AG04450 (cell line): Measurements from ENCODE around the gene MRI1. TPM values are rescaled to one million over a fixed set of nuclear protein-coding genes. Genes with fewer than 3 reads are reported as not detected.

Experiments used
- CTCF ChIA-PET: fragments of 300-600, 350-600 bp; formaldehyde crosslinking; extraction: SDS; loops from one replicate; lab custom pipeline; 2022; ENCODE audit warnings: antibody characterized with exemption, inconsistent platforms; lab: Charles Lee
- POLR2A ChIA-PET: fragments of 350-600 bp; formaldehyde crosslinking; extraction: SDS; loops from one replicate; lab custom pipeline; 2021; ENCODE audit warnings: antibody characterized with exemption, inconsistent platforms; lab: Yijun Ruan, JAX
- DNase-seq: peaks from one replicate; pipeline ENCODE4 v3.0.0-alpha.2; 2011; ENCODE audit warnings: low read depth, low spot score
- H3K27ac ChIP-seq: one replicate; pipeline ENCODE4 v1.5.1; 2012; ENCODE audit warnings: low read depth, low read length, control low read depth
- H3K27me3 ChIP-seq: one replicate; pipeline ENCODE4 v1.6.0; 2012; ENCODE audit warnings: low read length; ENCODE audit not compliant: control insufficient read depth, insufficient read depth
- H3K4me3 ChIP-seq: 2 replicates; pipeline ENCODE4 v1.5.1; 2011; ENCODE audit warnings: mild to moderate bottlenecking, low read depth, low read length, control low read depth
- H3K9me3 ChIP-seq: 2 replicates; pipeline ENCODE4 v1.5.1; 2012; ENCODE audit warnings: low read length; ENCODE audit not compliant: control insufficient read depth, insufficient read depth
- polyA plus RNA-seq: library from polyadenylated mRNA; depleted of rRNA; stranded (reverse); fragments of >200 nt; gene quantifications from 2 replicates; pipeline ENCODE4 v1.2.3, GENCODE V29; 2011
- TF ChIP-seq, protein P1 (sequence below): IDR thresholded peaks from 2 replicates; pipeline ENCODE4 v1.5.1; 2011; ENCODE audit warnings: low read depth, low read length, control low read depth, inconsistent platforms

The MRI1 gene
- polyA plus RNA-seq, 1 experiment = 20.2 TPM

DNA sequence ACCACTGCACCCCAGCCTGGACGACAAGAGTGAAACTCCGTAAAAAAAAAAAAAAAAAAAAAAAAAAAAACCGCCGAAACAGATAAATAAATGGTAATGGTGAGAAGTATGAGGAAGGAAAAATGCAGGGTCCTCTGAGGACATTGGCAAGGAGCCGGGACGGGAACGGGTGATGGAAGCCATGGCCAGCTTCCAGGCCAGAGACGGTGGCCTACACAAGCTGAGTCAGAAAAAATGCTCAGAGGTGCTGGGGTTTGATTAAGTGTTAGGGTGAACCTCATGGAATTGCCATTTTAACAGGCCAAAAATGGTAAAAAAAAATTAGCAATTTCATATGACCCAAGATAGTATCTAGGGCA is 30.1 kb downstream of the MRI1 start:
- H3K9me3 ChIP-seq = no peaks in the 10 kb centered on the region
- ChIA-PET POLR2A (interaction anchor here (0.6 to 3.9 kb wide), 13 partner anchors 20 to 848 kb away, joined by 4 to 19 read pairs (median 6); partner anchors contain the start of genes C19orf53, MRI1 and RAD23A), CTCF (interaction anchor here (1.0 kb wide), 1 partner anchor 69 kb away, joined by 4 read pairs; no protein-coding TSS in a partner anchor)
- peak overlapping the region; percentile 99 for H3K27ac ChIP-seq
- TF ChIP-seq, protein P1, sequence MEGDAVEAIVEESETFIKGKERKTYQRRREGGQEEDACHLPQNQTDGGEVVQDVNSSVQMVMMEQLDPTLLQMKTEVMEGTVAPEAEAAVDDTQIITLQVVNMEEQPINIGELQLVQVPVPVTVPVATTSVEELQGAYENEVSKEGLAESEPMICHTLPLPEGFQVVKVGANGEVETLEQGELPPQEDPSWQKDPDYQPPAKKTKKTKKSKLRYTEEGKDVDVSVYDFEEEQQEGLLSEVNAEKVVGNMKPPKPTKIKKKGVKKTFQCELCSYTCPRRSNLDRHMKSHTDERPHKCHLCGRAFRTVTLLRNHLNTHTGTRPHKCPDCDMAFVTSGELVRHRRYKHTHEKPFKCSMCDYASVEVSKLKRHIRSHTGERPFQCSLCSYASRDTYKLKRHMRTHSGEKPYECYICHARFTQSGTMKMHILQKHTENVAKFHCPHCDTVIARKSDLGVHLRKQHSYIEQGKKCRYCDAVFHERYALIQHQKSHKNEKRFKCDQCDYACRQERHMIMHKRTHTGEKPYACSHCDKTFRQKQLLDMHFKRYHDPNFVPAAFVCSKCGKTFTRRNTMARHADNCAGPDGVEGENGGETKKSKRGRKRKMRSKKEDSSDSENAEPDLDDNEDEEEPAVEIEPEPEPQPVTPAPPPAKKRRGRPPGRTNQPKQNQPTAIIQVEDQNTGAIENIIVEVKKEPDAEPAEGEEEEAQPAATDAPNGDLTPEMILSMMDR = no peak
- H3K27me3 ChIP-seq = no peaks in the 10 kb centered on the region
- peak overlapping the region; percentile 87 for H3K4me3 ChIP-seq
- DNase-seq = peak; percentile 87

DNA sequence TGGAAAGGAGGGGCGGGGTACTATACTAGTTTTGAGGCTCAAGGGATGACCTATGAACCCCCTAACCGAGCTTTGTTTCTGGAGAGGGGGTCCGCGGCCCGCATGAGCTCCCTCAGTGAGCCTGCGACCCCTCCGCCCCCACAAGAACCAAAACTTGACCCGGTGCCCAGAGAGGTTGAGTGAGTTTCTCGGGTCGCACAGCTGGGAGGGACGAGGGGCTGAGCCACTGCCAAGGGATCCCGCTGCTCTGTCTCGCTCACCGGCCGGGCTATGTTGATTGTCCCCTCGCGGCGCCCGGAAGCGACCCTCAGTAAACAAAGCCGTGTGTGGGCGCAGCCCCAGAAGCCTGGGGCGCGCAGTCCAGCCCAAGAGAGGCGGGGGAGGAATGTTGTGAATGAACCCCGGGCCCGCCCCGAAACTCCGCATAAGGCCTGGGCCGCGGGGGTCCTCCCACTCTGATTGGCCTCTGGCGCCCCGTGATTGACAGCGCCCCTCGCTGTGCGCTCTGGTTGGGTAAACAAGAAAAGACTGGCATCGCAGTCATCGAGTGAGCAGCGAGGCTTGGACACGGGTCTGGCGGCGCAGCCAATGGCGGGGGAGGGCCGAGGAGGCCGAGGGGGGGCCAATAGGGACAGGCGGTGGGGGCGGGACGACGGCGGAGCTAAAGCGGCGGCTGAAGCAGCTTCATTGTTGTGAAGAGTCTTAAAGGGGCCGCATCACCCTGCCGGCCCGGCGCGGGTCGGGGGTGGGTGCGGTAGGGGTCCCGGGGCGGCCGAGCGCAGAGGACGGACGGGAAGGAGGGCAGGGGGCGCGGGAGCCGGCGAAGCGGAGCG is 30.7 kb downstream of the MRI1 start, which contains the start of gene ZSWIM4:
ZSWIM4 (plus strand) TSS at position 687 of the 833 bp plus-strand sequence. CDS start 206 bp downstream, outside the sequence.
- Histone ChIP-seq H3K27ac (peak within 1 kb of the TSS; percentile 99), H3K27me3 (no peaks in the 10 kb centered on the region), H3K9me3 (no peaks in the 10 kb centered on the region; the same call in 1 of the 2 replicates), H3K4me3 (peak within 1 kb of the TSS; percentile 87)
- POLR2A ChIA-PET = interaction anchor here (0.6 to 3.9 kb wide), 19 partner anchors 11 to 849 kb away, joined by 3 to 19 read pairs (median 5); partner anchors contain the start of genes C19orf53, MRI1 and RAD23A
- CTCF ChIA-PET = interaction anchor here (1.0 kb wide), 1 partner anchor 69 kb away, joined by 4 read pairs; no protein-coding TSS in a partner anchor
- TF ChIP-seq, protein P1 = no peak
- peak; percentile 98 for DNase-seq

DNA sequence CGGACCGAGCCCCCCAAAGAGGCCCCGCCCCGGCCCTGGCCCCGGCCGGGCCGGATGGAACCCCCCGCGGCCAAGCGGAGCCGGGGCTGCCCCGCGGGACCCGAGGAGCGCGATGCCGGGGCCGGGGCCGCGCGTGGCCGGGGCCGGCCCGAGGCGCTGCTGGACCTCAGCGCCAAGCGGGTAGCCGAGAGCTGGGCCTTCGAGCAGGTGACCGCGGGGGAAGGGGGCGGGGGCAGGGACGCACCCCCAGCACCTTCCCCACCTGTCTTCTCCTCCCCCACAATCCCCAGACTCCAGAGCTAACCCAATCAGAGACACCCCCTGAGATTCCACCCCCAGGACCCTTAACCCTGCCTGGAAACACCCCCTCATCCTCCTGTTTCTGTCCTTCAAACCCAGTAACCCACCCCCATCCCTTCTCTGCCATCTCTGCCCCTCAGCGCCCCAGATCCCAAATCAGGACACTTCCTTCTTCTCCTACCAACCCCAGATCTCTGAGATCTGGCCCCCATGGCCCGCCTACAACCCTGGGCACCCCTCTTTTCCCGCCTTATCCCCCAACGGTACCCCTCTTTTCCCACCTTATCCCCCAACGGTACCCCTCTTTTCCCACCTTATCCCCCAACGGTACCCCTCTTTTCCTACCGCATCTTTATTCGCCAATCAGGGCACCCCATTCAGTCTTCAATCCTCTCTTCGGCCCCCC is 31.4 kb downstream of the MRI1 start:
- ChIA-PET POLR2A (interaction anchor here (0.6 to 3.9 kb wide), 11 partner anchors 8 to 64 kb away, joined by 3 to 19 read pairs (median 5); partner anchors contain the start of gene C19orf53), CTCF (interaction anchor here (1.3 to 2.7 kb wide), 2 partner anchors 43 to 67 kb away, joined by 3 to 23 read pairs; no protein-coding TSS in a partner anchor)
- TF ChIP-seq, protein P1 = no peak
- Histone ChIP-seq H3K9me3 (no peaks in the 10 kb centered on the region; the same call in 1 of the 2 replicates), H3K27ac (peak overlapping the region; percentile 97), H3K27me3 (no peaks in the 10 kb centered on the region), H3K4me3 (peak overlapping the region; percentile 80)
- DNase-seq = no peak

DNA sequence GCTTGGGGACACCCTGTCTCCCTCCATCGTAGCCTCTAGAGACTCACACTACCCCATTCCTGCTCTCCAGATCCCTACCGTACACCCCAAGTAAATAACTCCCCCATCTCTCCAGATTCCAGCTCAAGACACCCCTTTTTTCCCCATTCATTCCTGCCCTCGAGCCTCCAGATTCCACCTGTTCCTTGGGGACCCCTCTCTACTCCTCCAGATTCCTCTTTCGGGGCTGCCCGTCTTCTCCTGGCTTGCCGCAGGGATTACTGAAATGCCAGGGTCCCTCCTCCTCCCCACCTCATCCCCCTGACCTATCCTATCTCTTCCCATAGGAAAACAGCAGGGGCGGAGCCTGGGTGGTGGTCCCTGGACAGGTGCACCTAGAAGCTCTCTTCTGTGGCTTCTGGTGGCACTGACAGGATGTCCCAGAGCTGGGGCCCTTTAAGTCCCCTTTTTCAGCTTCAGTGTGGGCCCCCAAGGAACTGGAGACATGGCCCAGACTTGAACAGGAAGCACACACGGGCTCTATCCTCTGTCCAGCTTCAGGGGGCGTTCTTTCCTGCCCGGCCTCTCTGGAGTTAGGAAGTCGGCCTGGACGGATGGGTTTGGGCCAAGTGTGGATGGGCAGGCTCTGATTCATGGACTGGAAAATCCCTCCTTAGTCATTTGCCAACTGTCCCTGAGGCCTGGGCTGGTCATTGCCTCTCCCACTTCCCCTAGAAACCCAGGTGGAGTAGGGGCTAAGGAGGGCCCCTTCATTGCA is 32.2 kb downstream of the MRI1 start:
- CTCF ChIA-PET = interaction anchor here (0.6 to 2.7 kb wide), 5 partner anchors 12 to 66 kb away, joined by 3 to 23 read pairs (median 3); no protein-coding TSS in a partner anchor
- TF ChIP-seq, protein P1 = peak; percentile 52
- no peaks in the 10 kb centered on the region for H3K27me3 ChIP-seq
- H3K4me3 ChIP-seq = peak overlapping the region; percentile 80
- POLR2A ChIA-PET = interaction anchor here (1.1 to 3.9 kb wide), 8 partner anchors 9 to 66 kb away, joined by 3 to 19 read pairs (median 4); partner anchors contain the start of gene C19orf53
- peak overlapping the region; percentile 97 for H3K27ac ChIP-seq
- no peaks in the 10 kb centered on the region; the same call in 1 of the 2 replicates for H3K9me3 ChIP-seq
- peak; percentile 86 for DNase-seq
